ENCODE data around the gene ADAMTS2.

Gene ADAMTS2

DNA sequence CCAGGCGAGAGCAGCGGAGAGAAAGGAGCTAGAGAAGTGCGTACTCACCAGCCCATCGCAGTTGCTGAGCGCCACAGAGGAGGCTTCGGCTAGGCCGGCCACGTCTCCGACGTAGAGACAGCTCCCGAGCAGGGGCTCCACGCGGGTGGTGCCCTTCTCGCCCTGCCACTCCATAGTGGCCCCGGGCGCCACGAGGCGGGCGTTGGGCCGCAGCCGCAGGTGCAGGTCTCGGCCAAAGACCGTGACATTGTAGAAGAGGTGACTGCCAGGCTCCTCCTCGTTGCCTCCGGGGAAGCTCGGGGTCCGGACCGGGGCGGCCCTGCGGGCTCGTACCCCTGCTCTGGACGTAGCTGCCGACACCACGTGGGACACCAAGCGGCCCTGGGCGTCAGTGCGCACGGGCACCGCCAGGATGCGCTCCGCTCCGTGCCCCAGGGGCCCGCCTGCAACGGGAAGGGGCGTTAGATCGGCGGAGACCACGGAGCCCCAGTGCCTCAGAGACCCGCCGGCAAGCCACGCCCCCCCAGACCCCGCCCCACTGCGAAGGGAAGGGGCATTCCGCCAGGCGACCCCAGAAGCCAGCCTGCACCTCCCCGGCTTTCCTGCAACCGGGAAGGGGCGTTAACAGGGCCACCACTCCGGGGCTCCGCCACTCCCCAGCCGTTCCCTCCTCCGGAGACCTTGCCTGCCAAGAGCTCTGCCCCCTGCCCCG, 1.4 kb downstream of the ADAMTS2 start:
- no peak for DNase-seq

DNA sequence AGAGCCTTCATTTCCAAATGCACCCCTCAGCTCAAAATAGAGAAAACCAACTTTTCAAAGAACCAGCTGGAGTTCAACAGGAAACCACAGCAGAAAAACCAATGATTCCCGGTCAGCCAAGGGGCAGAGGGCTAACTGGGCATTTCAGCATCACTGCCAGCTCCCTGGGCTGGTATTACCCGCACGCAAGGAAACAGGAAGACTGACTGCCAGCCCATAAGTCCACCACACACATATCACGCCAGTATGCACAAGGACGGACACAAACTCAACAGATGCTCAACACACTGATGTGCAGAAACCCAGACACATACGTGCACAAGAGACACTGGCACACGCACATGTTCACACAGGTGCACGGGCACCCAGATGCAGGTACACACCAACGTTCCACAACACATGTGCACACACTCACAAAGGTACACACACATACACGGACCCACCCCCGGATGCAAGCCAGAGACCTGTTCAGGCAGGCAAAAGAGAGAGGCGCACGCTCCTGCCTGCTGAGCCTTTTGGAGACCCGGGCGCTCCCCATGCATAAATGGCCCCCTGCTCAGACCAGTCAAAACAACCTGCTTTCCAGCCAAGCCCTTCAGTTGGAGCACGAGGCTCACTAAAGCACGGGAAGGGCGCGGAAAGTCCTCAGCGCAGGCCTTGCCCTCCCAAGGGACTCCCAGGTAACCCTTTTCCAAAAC, 2.1 kb downstream of the ADAMTS2 start:
- no peak for DNase-seq

DNA sequence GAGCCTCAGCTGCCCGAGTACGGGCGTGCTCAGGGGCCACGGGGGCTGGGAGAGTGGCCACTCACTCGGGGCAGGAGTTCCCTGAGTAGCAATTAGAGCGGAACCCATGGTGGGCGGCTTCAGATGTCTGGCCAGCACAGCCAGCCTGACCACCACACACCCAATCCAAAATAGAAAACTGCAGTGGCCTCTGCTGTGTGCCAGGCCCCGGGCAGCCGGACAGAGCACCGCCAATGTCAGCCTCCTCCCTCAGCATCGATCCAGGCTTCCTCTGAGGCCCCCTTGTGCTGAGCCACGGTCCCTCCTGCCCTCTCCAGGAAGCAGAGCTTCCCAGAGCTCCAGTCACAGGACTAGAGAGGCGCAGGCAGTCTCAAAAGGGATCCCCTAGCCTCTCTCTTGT, 2.7 kb downstream of the ADAMTS2 start:
- no peak for DNase-seq

DNA sequence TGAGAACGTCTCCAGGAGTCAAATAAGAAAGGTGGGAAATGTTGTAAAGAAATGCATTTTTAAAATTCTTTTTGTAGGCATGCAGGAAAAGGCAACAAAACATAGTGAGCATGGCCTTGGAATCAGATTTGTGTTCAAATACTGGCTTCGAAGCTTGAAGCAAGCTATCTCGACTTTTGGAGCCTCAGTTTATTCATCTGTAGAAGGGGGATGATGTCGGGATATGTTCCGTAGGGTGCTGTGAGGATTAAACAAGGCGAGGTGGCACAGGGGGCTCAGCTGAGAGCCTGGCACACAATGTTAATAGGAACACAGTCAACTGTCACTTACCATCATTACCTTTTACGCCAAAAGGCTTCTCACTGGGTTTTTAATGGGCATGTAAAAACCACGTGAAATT, 4.8 kb downstream of the ADAMTS2 start:
- no peak for DNase-seq

DNA sequence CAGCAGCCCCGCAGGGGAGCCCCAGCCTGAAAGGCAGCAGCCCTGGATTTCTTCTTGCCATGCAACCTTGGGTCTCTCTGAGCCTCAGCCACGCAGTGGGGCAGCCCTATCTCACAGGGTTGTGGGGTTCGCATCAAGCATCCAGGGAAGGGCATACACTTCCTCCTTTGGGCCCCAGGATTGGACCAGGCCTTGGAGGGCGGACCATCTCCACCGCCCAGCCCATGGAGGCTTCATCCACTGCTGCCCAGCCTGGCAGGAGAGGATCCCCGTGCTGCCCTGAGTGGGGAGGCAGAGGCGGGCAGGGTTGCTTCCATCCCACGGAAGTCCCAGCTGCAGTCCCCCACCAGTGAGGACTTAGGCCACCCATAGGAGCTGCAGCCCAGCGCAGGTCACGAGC, 5.3 kb downstream of the ADAMTS2 start:
- DNase-seq, result no peak

DNA sequence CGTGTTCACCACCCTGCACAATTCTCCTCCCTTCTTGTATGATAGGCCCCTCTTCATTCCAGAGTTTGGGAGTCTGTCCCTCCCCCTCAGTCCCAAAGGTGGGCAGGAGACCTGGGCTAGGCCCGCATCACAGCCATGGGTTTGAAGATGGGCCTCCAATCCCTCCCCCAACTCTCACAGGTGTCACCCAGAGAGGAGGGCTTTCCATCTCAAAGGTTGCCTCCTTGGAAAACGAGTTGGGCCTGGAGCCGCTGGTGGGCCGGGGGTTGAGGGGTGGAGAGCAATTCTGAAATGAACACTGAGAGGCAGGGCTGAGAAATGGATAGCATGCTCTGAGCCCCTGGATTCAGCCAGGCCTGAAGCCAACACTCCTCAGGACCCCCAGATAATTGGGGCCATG, 6.2 kb downstream of the ADAMTS2 start:
- no peak for DNase-seq

DNA sequence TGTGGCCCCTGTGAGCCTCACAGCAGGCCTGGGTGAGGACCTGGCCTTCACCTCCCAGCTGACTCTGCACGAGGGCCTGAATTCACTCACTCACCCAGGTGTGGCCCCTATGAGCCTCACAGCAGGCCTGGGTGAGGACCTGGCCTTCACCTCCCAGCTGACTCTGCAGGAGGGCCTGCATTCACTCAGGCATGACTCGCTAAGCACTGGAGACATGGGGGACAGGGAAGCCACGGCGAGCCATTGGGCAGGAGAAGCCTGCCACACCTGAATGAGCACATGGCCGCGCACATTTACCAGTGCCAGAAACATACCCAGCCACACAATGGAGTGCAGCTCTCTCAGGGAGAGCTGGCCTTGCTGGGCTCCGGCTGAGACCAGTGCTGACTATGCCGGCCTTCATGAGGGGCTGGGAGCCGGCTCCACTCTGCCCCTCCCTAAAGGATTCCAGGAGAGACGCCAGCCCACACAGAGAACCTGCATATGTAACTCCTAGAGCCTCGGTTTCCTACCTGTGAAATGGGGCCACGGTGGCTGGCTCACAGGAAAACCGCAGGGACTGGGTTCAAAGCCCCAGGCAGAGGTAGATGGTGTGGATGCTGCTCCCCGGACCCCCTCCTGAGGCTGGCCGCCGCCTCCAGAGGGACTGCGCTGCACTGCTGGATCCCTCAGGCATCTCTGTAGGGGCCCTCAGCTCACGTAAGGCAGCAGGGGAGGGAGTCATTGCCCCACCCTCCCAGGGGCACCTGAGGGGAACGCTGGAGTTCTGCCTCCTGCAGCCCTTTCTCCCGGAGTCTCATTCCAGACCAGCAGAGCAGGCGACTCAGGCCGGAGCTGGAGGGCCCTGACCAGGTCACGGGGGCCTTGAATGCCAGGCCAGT, 7.2 kb downstream of the ADAMTS2 start:
- no peak for DNase-seq

DNA sequence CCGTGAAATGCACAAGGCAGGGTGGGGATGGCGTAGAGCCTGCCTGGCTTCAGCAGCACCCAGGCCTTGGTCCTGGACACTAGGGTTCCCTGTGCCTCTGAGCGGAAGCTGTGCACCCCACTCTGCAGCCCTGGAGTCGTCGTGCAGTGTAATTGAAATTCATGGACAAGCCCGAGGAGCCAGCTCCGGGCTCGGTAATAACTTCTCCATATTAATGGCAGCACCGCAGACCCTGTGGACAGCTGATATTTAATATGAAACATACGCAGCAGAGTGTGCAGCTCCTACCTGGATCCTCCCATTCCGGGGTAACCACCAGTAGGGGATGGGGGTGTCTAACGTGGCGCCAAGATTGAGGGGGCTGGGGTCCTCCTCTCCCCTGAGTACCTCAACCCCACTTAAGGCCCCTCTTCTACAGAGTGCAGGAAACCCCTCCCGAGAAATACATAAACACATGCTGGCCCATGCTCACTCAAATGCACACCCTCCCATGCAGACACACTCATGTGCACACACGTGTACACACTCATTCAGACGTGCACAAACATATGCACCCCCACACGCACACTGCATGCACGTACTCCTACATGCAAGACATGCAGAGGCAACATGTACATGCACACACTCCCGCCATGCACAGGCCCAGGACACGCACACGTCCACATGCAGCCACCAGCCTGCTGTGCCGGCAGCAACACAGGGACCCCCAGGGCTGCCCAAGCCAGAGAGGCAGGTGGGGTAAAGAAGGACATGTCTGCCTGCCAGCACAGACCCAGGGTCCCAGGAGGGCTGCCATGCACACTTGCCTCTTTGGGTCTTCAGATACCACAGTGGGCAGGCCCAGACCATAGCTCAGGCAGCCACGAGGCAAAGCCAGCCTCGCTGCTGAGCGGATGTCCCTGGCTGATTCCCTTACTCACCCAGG, 8.1 kb downstream of the ADAMTS2 start:
- no peak for DNase-seq

DNA sequence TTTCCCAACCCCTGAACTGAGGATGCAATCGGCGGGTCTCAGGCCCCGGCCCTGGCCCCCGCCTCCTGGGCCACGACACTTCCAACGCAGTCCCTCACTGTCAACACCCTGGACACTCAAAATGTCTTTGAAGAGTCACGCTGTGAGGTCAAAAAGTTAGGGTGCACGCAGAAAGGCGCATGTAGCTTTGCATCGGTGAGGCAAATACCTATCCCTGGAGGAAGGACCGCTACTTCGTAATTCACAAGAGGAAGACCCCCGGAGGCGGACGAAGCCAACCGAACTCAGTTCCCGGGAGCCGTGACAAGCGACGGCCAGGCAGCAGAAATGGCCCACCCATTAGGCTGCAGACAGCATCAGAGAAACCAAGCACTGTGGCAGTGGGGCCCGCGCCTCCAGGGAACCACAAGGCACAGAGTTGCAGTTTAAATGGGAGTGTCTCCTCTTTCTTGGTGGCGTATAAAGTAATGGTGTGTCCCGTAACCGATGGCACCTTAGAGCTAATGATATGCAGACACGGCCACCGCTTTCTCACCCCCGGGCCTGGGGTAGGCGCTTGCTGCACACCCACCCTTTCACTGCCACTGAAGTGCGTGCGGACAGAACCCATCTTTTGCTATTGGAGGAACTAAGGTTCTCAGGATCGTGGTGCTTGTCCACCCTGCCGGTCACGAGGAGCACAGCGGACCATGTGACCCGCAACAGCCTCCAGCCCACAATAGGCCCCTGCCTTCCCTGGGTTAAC, 9.0 kb downstream of the ADAMTS2 start:
- DNase-seq, result no peak

DNA sequence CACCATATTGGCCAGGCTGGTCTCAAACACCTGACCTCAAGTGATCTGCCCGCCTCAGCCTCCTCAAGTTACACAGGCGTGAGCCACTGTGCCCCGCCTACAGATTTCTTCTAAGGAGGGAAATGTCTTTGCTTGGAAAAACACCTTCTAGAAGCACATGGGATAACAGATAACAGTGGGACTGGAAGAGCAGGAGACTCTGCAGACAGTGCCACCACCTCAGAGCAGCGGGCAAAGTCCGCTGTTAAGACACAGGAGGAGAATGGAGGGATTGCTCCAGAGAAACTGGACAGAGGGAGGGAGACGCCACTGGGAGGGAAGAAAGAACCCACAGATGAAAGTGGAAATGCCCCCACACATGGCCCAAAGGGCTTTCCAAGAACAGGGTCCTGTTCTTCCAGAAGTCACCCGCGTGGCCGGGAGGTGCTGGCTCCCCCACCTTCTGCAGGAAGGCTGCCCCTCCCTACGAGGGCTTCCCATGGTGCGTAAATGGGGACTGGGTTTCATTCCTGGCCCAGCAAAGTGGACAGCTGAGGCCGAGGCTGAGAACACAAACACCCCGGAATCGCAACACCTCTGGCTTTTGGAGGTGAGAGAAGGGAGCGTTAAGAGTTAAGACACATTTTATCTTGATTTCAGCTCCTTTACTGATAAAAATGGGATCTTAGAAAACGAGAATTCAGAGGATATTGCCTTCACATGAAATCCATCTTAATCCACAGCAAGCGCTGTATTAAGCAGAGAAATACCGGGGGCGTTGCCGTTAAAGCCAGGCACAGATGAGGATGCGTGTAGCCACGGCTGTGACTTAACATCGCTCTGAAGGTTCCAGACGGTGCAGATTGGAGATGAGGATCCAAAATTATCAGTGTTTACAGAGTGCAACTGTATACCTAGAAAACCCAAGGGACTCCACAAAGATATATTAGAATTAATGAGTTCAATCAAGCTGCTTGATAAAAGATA, 11.2 kb downstream of the ADAMTS2 start:
- DNase-seq, result no peak

DNA sequence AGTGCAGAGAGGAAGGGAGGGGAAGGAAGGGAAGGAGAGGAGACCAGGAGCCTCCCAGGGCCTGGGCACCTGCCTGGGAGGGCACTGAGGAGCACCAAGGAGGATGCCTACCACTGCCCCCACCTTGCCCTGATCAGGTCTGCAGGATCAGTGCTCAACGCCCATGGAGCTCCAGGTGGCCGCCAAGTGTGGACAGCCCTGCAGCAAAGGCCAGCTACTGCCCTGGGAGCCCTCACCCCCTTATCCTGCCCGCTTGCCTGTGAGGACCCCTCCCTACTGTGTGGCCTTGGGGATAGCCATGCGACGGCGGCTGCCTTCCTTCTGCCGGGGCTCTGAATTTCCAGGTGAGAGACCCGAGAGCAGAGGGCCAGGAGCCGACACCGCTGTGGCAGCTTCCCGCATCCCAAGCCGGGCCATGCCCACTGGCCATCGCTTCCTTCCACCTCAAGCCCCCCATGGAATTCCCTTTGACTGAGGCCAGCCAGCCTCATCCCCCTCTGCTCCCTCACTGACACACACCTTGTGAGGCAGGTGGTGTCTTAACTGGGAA, 12.4 kb downstream of the ADAMTS2 start:
- DNase-seq, result no peak

DNA sequence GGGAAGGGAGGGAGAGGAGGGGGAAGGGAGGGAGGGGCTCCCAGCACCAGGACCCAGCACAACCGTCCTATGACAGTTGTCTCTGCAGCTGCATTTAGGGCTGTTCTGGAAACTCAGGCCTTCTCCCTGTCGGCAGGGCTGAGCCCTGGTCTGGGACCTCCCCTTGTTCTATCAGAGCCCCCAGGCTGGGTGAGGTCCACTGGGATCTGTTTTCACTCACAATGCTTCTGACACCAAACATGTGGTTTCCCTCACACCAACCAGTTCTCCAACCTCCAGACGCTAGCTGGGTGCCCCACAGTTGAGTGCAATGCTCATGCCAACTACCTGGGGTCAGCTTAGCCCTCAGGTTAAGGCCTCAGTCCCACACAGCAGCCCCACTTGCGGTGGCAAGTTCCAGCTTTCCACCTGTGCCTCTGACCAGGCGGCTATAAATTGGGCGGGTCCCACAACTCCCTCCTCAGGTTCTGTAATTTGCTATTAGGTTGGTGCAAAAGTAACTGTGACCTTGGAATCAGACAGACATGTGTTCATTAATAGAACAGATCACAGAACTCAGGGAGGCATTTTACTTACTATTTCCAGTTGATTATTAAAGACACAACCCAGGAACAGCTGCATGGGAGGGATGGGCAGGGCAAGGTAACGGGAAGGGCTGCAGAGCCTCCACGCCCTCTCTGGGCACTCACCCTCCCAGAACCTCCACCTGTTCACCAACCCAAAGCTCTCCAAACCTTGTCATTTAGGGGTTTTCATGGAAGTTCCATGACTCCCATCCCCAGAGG, 13.5 kb downstream of the ADAMTS2 start:
- no peak for DNase-seq

DNA sequence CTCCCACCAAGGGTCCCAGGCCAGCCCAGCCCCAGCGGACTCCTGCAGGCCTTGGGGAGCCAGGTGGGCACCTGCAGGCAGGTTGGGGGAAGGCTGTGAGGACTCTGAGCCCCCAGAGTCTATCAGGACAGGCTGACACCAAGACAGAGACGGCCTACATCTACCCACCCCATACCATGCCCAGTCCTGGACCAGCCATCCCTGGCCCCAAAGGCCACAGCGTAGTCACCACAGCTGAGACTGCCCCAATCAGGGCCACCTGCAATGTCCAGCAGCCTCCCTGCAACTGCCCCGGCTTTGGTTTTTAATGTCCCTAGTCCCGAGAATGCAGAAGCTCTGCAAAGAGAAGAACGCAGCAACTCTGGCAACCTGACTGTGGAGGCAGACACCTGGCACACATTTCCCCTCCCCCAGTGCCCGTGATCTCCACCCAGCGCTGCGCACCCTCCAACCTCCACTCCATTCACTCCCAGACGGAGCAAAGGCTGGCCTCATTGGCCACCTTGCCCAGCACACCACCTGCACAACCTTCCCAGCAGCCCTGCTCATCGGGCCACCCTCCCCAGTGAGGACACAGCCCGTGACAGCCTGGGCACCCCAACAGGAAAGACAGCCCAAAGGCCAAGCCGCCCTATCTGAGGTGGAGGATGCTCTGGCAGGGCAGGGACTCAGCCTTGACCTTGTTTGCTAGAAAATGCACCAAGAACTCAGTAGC, 14.9 kb downstream of the ADAMTS2 start:
- no peak for DNase-seq

DNA sequence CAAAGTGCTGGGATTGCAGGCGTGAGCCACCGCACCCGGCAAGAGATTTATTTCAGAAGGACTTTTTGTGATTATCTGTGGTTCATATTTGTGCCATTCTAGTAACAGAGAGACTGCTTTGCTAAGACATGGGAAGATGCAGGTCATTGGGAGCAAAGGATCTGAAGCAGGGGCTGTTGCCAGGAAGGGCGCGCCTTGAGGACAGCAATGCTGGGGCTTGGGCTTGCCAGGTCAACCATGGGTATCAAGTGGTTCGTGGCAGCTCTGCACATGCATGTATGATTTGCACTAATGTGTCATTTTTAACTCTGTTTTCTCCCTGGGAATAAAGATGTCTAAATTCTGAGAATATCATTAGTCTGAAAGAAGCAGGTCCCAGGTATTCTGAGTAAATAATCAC, 17.0 kb downstream of the ADAMTS2 start:
- no peak for DNase-seq

DNA sequence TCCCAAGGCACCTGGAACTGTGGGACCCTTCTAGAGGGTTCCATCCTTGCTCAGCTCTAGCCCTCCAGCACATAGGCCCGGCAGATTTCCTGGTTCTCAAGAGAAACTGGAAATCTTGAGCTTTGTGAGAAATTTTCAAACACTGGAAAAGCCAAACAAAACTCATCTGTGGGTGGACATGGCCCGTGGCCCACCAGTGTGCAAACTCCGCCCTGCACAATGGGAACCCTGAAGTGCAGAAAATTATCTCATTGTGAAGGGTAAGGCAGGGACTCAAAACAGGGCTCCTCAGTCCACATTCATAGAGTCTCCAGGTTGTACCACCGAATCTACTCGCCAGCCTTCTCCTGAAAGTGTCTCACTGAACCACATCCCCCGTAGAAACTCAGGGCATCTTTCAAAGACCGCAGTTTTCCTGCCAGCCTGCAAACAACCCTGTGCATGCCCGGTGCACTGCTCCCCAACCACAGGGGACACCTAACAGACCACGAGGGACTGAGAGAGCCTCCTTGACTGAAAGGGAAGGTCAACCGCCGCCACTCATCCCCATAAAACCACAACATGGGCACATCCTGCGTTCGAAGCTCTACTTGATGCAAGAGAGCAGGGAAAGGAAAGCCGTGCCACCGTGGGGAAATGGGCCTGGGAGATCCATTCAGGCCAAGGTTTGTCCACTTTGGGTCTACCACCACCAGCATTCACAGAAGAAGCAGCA, 18.1 kb downstream of the ADAMTS2 start:
- DNase-seq, result no peak

DNA sequence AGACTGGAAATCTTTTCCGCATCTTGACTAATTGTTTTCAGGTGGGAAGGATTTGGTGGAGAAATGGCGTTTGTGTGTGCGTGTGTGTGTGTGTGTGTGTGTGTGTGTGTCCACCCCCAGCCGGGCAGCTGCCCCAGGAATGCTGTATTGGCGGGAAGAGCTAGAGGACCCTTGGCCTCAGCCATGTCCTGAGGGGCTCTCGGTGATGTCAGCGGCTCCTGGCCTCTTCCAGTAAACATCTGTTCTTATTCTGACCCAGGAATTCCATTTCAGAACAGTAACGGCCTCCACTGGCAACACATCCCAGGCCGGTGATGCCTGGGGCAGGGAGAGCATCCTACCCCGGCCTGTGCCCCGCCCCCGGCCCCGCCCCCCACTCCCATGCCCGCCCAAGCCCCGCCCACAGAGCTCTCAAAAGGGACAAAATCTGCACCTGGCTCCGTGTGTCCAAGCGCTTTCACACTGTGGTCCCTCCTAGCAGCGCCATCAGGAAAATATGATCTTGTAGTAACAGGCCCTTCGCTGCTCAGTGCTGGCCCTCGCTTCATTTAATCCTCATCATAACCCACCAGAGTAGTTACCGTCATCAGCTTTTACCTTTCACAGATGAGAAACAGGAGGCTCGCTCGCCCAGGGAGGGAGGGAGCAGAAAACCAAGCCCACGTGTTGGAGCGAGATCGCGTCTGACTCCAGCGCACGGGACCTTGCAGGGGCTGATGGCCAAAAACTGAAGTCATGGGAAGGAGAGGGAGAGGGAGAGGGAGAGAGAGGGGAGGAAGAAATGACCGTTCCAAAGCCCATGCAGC, 18.9 kb downstream of the ADAMTS2 start:
- no peak for DNase-seq
